Measurements from ENCODE around the gene CALD1.

Gene CALD1

GRCh38 chr7:134764365-134764764 lies 15.1 kb upstream of the CALD1 start:
- DNase-seq = no peak

GRCh38 chr7:134766779-134767519 lies 12.5 kb upstream of the CALD1 start:
- DNase-seq = no peak

- no peak for DNase-seq
Observed at GRCh38 chr7:134767520-134768168, 11.8 kb upstream of the CALD1 start.

GRCh38 chr7:134768243-134768642 lies 11.2 kb upstream of the CALD1 start:
- DNase-seq = no peak

GRCh38 chr7:134770676-134771075 lies 8.8 kb upstream of the CALD1 start:
- peak; percentile 44 to 67 (median 52) for DNase-seq

GRCh38 chr7:134771111-134771510 lies 8.3 kb upstream of the CALD1 start:
- no peak for DNase-seq

GRCh38 chr7:134771889-134772288 lies 7.5 kb upstream of the CALD1 start:
- no peak for DNase-seq

- no peak for DNase-seq
Observed at GRCh38 chr7:134772401-134772800, 7.0 kb upstream of the CALD1 start.

GRCh38 chr7:134773164-134773563 lies 6.3 kb upstream of the CALD1 start:
- DNase-seq = no peak

- no peak for DNase-seq
Observed at GRCh38 chr7:134774119-134774518, 5.3 kb upstream of the CALD1 start.

GRCh38 chr7:134777470-134777869 lies 2.0 kb upstream of the CALD1 start:
- DNase-seq = no peak

GRCh38 chr7:134777908-134778580 lies 1.4 kb upstream of the CALD1 start:
- DNase-seq = no peak

- DNase-seq = no peak
Observed at GRCh38 chr7:134779741-134780065, 269 bp downstream of the CALD1 start.

- DNase-seq = no peak
Observed at GRCh38 chr7:134780166-134780828, 863 bp downstream of the CALD1 start.

GRCh38 chr7:134781171-134781570 lies 1.7 kb downstream of the CALD1 start:
- DNase-seq = no peak

- peak in 3 of 4 experiments; percentile 17 to 50 (median 20) for DNase-seq
Observed at GRCh38 chr7:134782121-134782623, 2.7 kb downstream of the CALD1 start.

- no peak for DNase-seq
Observed at GRCh38 chr7:134783294-134784069, 4.0 kb downstream of the CALD1 start.

GRCh38 chr7:134784251-134785049 lies 5.0 kb downstream of the CALD1 start:
- no peak for DNase-seq

GRCh38 chr7:134785842-134786241 lies 6.4 kb downstream of the CALD1 start:
- no peak for DNase-seq

GRCh38 chr7:134787064-134787463 lies 7.6 kb downstream of the CALD1 start:
- DNase-seq = no peak

GRCh38 chr7:134787720-134788119 lies 8.3 kb downstream of the CALD1 start:
- no peak for DNase-seq
